ENCODE results near the gene TOPBP1.

- no peak for TF ChIP-seq CTCF (IDR thresholded peaks at IDR 0.05; ENCODE audit: borderline replicate concordance, extremely low read depth, low read length, poor library complexity, severe bottlenecking)
- no peak for TF ChIP-seq EZH2 (IDR thresholded peaks at IDR 0.05; ENCODE audit: borderline replicate concordance, low read depth, low read length, severe bottlenecking)
Observed at GRCh38 chr3:133692759-133693158, 31.0 kb upstream of the TOPBP1 start.

Measured in DND-41 (cell line).